HG02981 (cell line): ENCODE results near the gene PTK6.
"Not testable (repeated sequence)": the region's sequence is repeated elsewhere in the genome, so short reads cannot be mapped to it uniquely, and the experiment has no call there.

Source experiments
- ATAC-seq: cut with Tn5 transposase; IDR thresholded peaks from one replicate; pipeline ENCODE4 v1.9.1; 2021; ENCODE audit warnings: mild to moderate bottlenecking, moderate library complexity; ENCODE audit not compliant: unreplicated experiment

The PTK6 gene

GRCh38 chr20:63559485-63560332, 22.5 kb upstream of the PTK6 start:
- not testable (repeated sequence) for ATAC-seq

- no peak for ATAC-seq
Measured at GRCh38 chr20:63558804-63559484, 21.8 kb upstream of the PTK6 start.

GRCh38 chr20:63557481-63557891, 20.3 kb upstream of the PTK6 start:
- no peak for ATAC-seq

GRCh38 chr20:63556873-63557478, 19.8 kb upstream of the PTK6 start:
- ATAC-seq = no peak

- ATAC-seq = no peak
Measured at GRCh38 chr20:63555661-63556381, 18.6 kb upstream of the PTK6 start.

GRCh38 chr20:63554361-63555278, 17.4 kb upstream of the PTK6 start:
- no peak for ATAC-seq

- ATAC-seq = peak; percentile 17
Measured at GRCh38 chr20:63553933-63554290, 16.7 kb upstream of the PTK6 start, which contains the start of gene FNDC11. FNDC11 (plus strand) TSS chr20:63554159; CDS start chr20:63555664, 1,505 bp downstream.

- ATAC-seq = peak; percentile 40
Measured at GRCh38 chr20:63553251-63553932, 16.2 kb upstream of the PTK6 start.

- peak; percentile 34 for ATAC-seq
Measured at GRCh38 chr20:63552481-63553249, 15.5 kb upstream of the PTK6 start.

- ATAC-seq = no peak
Measured at GRCh38 chr20:63551068-63551467, 13.9 kb upstream of the PTK6 start.

GRCh38 chr20:63549679-63550282, 12.6 kb upstream of the PTK6 start:
- ATAC-seq = no peak

GRCh38 chr20:63549019-63549418, 11.8 kb upstream of the PTK6 start:
- no peak for ATAC-seq

- ATAC-seq = no peak
Measured at GRCh38 chr20:63548542-63548941, 11.4 kb upstream of the PTK6 start.

- ATAC-seq = no peak
Measured at GRCh38 chr20:63547725-63548480, 10.7 kb upstream of the PTK6 start, which contains the start of gene SRMS. SRMS (minus strand) TSS chr20:63547749; CDS start chr20:63547463, 286 bp downstream.

GRCh38 chr20:63546956-63547724, 10.0 kb upstream of the PTK6 start:
- ATAC-seq = no peak

GRCh38 chr20:63546256-63546955, 9.2 kb upstream of the PTK6 start:
- ATAC-seq = no peak
